ENCODE measurements around the gene SLC4A2. TPM values are rescaled to one million over a fixed set of nuclear protein-coding genes. Genes with fewer than 3 reads are reported as not detected.

SLC4A2 gene
- total RNA-seq, 2 donors from 2014 or later, result 50.1 to 147 TPM

DNA sequence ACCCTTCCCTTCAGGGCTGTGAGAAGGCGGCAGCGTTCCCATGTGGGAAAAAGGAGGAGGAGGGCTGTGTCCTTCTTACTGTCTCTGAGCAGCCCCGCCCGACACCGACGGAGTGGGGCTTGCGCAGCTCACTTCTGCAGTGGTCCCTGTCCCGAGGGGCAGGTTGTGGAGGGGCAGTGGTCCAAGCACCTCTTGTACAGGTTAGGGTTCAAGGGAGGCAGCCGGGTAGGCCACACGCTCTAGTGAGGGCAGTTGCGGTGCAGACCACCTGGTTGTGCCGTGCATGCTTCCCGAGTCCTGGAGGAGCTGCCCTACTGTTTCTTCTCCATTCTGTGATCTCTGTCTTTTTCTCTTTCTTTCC is 59.6 kb downstream of the SLC4A2 start:
- Histone ChIP-seq H3K9me3 (no peaks in the 10 kb centered on the region), H3K4me3 (no peak overlapping the region), H3K36me3 (replicated peaks in 1 of 2; ENCODE audit: insufficient read depth in 1 of 2, low read depth in 2 of 2) (peaks cover 0 to 20% of the 10 kb centered on the region in 2 donors), H3K27me3 (no peaks in the 10 kb centered on the region), H3K4me1 (peaks cover 18% of the 10 kb centered on the region), H3K27ac (no peak overlapping the region)
- TF ChIP-seq CTCF (IDR thresholded peaks at IDR 0.05) (no peak), POLR2A (IDR thresholded peaks at IDR 0.05) (no peak)
- ATAC-seq (no peak), DNase-seq (no peak)
- intact Hi-C loops (cut with DNase I), result loop anchor here (10.0 kb wide), 1 partner anchor 224 kb away; no protein-coding TSS in a partner anchor
- 88 to 94% methylated on average over 4 to 13 of the region's 13 CpGs for WGBS, 2 donors

DNA sequence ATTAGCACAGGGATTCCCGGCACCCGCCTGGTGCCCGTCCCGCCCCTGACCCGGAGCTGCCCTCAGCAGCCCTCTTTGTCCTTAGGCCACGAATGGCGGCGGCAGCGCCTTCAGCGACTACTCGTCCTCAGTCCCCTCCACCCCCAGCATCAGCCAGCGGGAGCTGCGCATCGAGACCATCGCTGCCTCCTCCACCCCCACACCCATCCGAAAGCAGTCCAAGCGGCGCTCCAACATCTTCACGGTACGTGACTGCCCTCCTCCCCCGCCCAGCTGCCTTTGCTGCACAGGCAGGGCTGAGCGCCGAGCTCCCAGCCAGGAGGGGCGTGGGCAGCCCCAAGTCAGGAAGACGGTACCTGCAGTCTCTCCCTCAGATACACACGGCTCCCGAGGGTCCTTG is 60.5 kb downstream of the SLC4A2 start:
- intact Hi-C loops (cut with DNase I), result loop anchor here (10.0 kb wide), 2 partner anchors 185 to 225 kb away; no protein-coding TSS in a partner anchor
- no peak overlapping the region for H3K27ac ChIP-seq
- TF ChIP-seq CTCF (IDR thresholded peaks at IDR 0.05) (no peak), POLR2A (IDR thresholded peaks at IDR 0.05) (no peak)
- peaks cover 0 to 20% of the 10 kb centered on the region in 2 donors for H3K36me3 ChIP-seq (replicated peaks in 1 of 2; ENCODE audit: insufficient read depth in 1 of 2, low read depth in 2 of 2)
- ATAC-seq (no peak), DNase-seq (no peak)
- WGBS, 2 donors, result 93 to 95% methylated on average over 27 of the region's 27 CpGs
- peaks cover 18% of the 10 kb centered on the region for H3K4me1 ChIP-seq
- H3K4me3 ChIP-seq, result no peak overlapping the region
- H3K9me3 ChIP-seq, result no peaks in the 10 kb centered on the region
- no peaks in the 10 kb centered on the region for H3K27me3 ChIP-seq

- Histone ChIP-seq H3K27me3 (no peaks in the 10 kb centered on the region), H3K4me1 (peaks cover 13% of the 10 kb centered on the region), H3K27ac (no peak overlapping the region), H3K36me3 (replicated peaks in 1 of 2; ENCODE audit: insufficient read depth in 1 of 2, low read depth in 2 of 2) (peaks cover 0 to 20% of the 10 kb centered on the region in 2 donors), H3K9me3 (no peaks in the 10 kb centered on the region), H3K4me3 (no peak overlapping the region)
- DNase-seq (no peak), ATAC-seq (no peak)
- intact Hi-C loops (cut with DNase I), result loop anchor here (10.0 kb wide), 1 partner anchor 184 kb away; no protein-coding TSS in a partner anchor
- 86 to 89% methylated on average over 16 to 22 of the region's 22 CpGs for WGBS, 2 donors
- no peak for TF ChIP-seq POLR2A (IDR thresholded peaks at IDR 0.05)
- TF ChIP-seq CTCF (IDR thresholded peaks at IDR 0.05), result no peak
Measured at GRCh38 chr7:151120896-151121295, 61.5 kb downstream of the SLC4A2 start.

DNA sequence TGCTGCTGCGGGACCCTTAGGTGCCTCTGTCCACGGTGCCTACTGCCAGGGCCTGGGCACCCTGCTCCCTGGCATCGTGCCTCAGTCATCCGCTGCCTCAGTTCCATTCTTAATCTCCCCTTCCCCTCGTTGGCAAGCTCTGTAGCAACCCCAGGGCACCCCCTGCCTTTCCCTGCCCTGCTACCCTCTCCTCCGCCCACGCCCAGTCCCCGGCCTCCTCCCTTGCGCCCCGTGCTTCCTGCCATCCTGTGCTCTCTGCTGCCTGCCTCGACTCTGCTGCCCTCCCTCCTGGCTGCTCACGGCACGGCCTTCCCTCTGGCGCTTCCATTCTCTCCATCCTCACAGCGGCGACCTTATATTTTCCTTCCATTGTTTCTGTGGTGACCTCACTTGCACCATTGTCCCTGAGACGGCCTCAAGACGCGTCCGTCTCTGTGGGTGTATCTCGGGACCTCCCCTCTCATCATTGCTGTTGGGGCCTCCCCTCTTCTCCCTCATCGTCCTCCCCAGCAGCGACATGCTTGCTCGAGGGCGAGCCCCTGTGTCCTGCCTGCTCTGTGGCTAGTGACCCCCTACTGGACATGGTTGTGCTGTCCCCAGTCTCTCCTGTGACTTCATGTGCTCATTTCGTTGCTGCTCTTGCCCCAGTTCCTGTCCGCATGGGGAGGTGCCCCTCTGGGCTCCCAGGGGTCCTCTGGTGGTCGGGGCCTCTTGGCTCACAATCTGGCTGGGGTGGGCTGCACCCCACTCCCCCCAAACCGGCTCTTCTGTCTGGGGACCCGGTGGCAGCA is 62.2 kb downstream of the SLC4A2 start:
- 84 to 88% methylated on average over 26 to 30 of the region's 30 CpGs for WGBS, 2 donors
- no peaks in the 10 kb centered on the region for H3K27me3 ChIP-seq
- ATAC-seq, result no peak
- H3K4me1 ChIP-seq, result peaks cover 7% of the 10 kb centered on the region
- no peak for DNase-seq
- no peaks in the 10 kb centered on the region for H3K9me3 ChIP-seq
- TF ChIP-seq POLR2A (IDR thresholded peaks at IDR 0.05), result no peak
- TF ChIP-seq CTCF (IDR thresholded peaks at IDR 0.05), result no peak
- H3K4me3 ChIP-seq, result no peak overlapping the region
- no peak overlapping the region for H3K27ac ChIP-seq
- intact Hi-C loops (cut with DNase I), result loop anchor here (2.0 to 10.0 kb wide), 2 partner anchors 51 to 183 kb away; no protein-coding TSS in a partner anchor
- H3K36me3 ChIP-seq (replicated peaks in 1 of 2; ENCODE audit: insufficient read depth in 1 of 2, low read depth in 2 of 2), result peaks cover 0 to 20% of the 10 kb centered on the region in 2 donors
